ENCODE measurements around the gene HRH2. TPM values are rescaled to one million over a fixed set of nuclear protein-coding genes. Genes with fewer than 3 reads are reported as not detected.

HRH2 gene
- total RNA-seq, 6 experiments from 2014 or later: not detected

GRCh38 chr5:175724314-175725275 is 66.7 kb downstream of the HRH2 start:
- no peak for DNase-seq
- H3K9me3 Mint-ChIP-seq: no peaks in the 10 kb centered on the region
- H3K4me1 Mint-ChIP-seq (ENCODE audit: low read depth): peaks cover 2% of the 10 kb centered on the region
- H3K27me3 Mint-ChIP-seq (ENCODE audit: insufficient read depth): peaks cover 4% of the 10 kb centered on the region; the same call in 1 of the 2 replicates
- no peak overlapping the region for H3K27ac Mint-ChIP-seq
- TF ChIP-seq, protein P1, sequence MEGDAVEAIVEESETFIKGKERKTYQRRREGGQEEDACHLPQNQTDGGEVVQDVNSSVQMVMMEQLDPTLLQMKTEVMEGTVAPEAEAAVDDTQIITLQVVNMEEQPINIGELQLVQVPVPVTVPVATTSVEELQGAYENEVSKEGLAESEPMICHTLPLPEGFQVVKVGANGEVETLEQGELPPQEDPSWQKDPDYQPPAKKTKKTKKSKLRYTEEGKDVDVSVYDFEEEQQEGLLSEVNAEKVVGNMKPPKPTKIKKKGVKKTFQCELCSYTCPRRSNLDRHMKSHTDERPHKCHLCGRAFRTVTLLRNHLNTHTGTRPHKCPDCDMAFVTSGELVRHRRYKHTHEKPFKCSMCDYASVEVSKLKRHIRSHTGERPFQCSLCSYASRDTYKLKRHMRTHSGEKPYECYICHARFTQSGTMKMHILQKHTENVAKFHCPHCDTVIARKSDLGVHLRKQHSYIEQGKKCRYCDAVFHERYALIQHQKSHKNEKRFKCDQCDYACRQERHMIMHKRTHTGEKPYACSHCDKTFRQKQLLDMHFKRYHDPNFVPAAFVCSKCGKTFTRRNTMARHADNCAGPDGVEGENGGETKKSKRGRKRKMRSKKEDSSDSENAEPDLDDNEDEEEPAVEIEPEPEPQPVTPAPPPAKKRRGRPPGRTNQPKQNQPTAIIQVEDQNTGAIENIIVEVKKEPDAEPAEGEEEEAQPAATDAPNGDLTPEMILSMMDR (IDR thresholded peaks at IDR 0.05): no peak
- no peak overlapping the region for H3K4me3 Mint-ChIP-seq
- H3K36me3 Mint-ChIP-seq (ENCODE audit: low read depth): no peaks in the 10 kb centered on the region

- Mint-ChIP-seq H3K4me3 (no peak overlapping the region), H3K4me1 (ENCODE audit: low read depth) (peaks cover 8% of the 10 kb centered on the region), H3K36me3 (ENCODE audit: low read depth) (no peaks in the 10 kb centered on the region), H3K9me3 (peaks cover 6% of the 10 kb centered on the region; the same call in 1 of the 2 replicates), H3K27ac (no peak overlapping the region), H3K27me3 (ENCODE audit: insufficient read depth) (peaks cover 6% of the 10 kb centered on the region; the same call in 1 of the 2 replicates)
- DNase-seq: no peak
- TF ChIP-seq, protein P1 (IDR thresholded peaks at IDR 0.05): no peak
Observed at GRCh38 chr5:175728316-175728715, 70.4 kb downstream of the HRH2 start.

DNA sequence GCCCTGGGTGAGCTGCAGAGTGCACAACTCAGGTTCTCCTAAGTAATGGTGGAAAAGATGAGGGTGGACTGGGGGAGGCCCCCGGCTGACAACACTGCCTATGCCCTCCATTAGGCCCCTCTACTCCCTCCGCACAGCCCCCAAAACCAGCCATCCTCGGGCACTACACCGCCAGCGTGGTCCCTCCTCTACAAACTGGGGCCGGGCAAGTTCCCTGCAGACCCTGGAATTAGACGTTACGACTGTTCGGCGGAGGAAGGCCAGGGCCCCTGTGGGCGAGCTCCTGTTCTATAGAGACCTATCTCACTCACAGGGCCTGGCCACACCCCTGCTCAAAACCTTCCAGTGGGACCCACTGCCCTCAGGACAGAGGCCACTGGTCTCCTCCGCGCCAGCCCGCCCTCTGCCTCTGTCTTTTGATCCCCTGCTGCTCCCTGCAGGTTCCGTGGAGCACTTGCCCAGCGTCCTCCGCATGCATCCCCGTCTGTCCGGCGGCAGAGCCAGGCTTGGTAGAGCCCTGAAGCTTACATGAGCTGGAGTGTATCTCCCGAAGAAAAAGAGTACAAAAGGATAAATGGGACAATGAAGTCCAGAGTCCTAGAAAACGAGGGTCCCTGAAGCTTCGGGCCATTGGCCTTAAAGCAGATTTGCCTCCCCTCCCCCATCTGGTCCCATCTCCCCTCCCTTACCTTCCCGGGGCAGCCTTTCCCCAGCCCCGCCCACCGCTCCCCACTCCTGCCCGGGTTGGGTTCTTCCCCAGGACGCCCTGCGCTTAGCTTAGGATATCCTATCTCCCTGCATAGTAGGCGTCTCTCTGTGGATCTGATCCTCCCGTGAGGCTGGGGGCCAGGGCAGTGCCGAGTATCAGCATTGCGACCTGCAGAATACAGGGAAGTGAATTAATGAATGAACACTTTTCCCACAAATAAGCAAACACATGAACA is 71.3 kb downstream of the HRH2 start:
- Mint-ChIP-seq H3K27me3 (ENCODE audit: insufficient read depth) (peaks cover 8% of the 10 kb centered on the region; the same call in 1 of the 2 replicates), H3K36me3 (ENCODE audit: low read depth) (no peaks in the 10 kb centered on the region; the same call in 1 of the 2 replicates), H3K4me1 (ENCODE audit: low read depth) (peaks cover 8% of the 10 kb centered on the region), H3K4me3 (peak overlapping the region; percentile 43; the same call in 1 of the 2 replicates), H3K27ac (no peak overlapping the region), H3K9me3 (peaks cover 15% of the 10 kb centered on the region)
- DNase-seq: peak; percentile 8
- TF ChIP-seq, protein P1 (IDR thresholded peaks at IDR 0.05): no peak

DNA sequence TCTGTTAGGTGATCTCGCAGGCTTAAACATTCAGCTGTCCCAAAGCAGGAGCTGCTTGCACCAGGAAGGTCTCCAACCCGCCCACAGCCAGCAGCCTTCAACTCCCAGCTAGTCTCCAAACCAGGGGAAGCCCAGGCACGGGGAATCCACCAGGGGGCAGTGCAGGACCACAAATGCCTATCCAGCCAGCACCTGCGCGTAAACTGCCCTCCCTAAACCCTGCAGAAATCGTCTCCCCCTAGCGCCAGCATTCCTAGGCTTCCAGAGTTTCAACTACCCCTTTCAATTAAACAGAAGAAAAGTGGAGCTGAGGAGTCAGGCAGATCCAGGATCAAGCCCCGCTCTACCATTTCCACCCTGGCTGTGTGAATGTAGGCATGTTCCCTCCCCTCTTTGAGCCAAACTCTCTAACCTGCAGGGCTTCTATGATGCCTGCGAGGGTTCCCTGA is 72.0 kb downstream of the HRH2 start:
- Mint-ChIP-seq H3K4me3 (peak overlapping the region; percentile 43; the same call in 1 of the 2 replicates), H3K27ac (no peak overlapping the region), H3K27me3 (ENCODE audit: insufficient read depth) (peaks cover 8% of the 10 kb centered on the region; the same call in 1 of the 2 replicates), H3K4me1 (ENCODE audit: low read depth) (peaks cover 8% of the 10 kb centered on the region), H3K36me3 (ENCODE audit: low read depth) (no peaks in the 10 kb centered on the region; the same call in 1 of the 2 replicates), H3K9me3 (peaks cover 15% of the 10 kb centered on the region)
- DNase-seq: peak; percentile 90
- TF ChIP-seq, protein P1 (IDR thresholded peaks at IDR 0.05): peak; percentile 97

- Mint-ChIP-seq H3K9me3 (peaks cover 15% of the 10 kb centered on the region), H3K27me3 (ENCODE audit: insufficient read depth) (peaks cover 7% of the 10 kb centered on the region), H3K36me3 (ENCODE audit: low read depth) (no peaks in the 10 kb centered on the region; the same call in 1 of the 2 replicates), H3K4me3 (no peak overlapping the region), H3K27ac (no peak overlapping the region), H3K4me1 (ENCODE audit: low read depth) (peaks cover 8% of the 10 kb centered on the region)
- DNase-seq: no peak
- TF ChIP-seq, protein P1 (IDR thresholded peaks at IDR 0.05): no peak
Observed at GRCh38 chr5:175731172-175731571, 73.3 kb downstream of the HRH2 start.
